Right kidney (tissue), 9 donors: ENCODE results near the gene KRTAP12-2.

Source experiments
- DNase-seq: peaks from one replicate; pipeline ENCODE4 v3.0.0-alpha.2; 2016
- long read RNA-seq, 8 donors: transcript quantifications; one replicate each; lab custom pipeline, GENCODE V29; 2026

The KRTAP12-2 gene
- long read RNA-seq, donor 1 = 0 reads
- long read RNA-seq, donor 2 = 0 reads
- long read RNA-seq, donor 3 = 0 reads
- long read RNA-seq, donor 4 = 0 reads
- long read RNA-seq, donor 5 = 0 reads
- long read RNA-seq, donor 6 = 0 reads
- long read RNA-seq, donor 7 = 0 reads
- long read RNA-seq, donor 8 = 0 reads

DNA sequence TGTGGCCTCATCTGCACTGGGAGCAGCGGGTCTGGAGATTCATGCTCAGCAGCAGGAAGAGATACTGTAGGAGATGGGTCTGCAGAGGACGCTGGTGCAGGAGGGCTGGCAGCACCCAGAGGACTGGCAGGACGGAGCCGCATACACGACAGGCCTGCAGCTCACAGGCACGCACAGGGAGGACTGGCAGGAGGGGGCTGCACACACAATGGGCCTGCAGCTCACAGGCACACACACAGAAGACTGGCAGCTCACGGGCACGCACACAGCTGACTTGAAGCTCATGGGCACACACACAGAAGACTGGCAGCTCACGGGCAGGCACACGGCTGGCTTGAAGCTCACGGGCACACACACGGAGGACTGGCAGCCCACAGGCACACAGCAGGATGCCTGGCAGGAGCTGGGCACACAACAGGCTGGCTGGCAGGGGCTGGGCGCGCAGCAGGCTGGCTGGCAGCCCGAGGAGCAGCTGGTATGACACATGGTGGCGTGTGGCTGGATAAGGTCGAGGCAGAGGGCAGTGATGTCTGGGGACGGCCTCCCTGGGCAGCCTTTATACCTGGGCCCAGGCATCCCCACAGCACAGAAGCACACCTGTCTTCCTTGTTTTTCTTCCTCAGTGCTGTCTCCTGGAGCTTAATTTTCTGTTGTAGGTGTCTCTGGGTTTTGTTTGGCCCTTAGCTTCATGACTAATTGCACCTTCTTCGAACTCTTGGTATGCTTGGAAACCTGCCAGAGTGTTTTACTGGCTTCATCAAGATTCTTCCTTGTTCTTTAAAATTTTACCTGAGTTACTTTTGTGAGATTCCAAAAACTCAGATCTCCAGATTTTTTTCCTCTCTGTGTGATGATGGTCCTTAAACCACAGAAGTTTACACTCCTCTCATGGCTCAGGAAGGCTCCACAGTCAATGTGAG lies at the start of gene KRTAP12-2:
TSS of gene KRTAP12-2 (minus strand) at position 527 of the 920 bp plus-strand sequence. CDS start at position 486, 41 bp downstream.
- DNase-seq = no peak

GRCh38 chr21:44714905-44715304 lies 48.2 kb upstream of the KRTAP12-2 start:
- DNase-seq = no peak

- DNase-seq = no peak
Observed at GRCh38 chr21:44713846-44714245, 47.1 kb upstream of the KRTAP12-2 start.

GRCh38 chr21:44713130-44713529 lies 46.4 kb upstream of the KRTAP12-2 start:
- DNase-seq = no peak

DNA sequence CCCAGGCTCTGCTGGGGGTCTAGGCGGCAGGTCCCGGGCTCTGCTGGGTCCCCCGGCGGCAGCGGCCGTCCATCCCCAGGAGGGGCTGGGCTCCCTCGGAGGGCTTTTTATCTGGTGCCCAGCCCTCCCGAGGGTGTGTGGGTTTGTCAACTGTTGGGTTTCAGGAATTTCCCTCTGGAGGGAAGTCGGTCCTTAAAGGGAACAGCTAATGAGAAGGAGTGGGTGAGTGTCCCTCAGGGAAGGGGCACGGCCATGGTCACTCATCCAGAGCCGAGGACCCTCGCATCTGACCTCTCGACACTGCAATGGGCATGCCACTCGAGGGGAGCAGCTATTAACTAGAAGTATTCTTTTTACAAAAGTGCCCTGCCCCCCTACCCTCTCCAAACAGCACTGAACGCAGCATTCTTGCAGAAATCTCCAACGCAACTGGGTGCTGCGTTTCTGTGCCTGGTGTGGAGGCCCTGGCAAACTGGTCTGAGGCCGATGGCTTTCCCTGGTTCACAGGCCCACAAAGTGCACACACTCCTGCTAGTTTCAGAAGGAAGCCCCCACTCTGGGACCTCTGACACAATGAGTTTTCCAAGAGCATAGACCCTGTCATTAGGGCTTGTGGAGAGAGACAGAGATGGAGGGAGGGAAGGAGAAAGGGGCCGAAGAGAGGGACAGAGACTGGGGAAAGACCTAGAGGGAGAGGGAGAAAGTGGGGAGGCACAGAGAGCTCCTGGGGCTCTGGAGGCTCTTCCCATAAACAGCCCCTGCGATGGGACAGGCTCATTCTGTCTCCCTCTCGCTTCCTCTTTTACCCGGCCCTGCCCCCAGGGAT lies 45.7 kb upstream of the KRTAP12-2 start:
- DNase-seq = no peak

DNA sequence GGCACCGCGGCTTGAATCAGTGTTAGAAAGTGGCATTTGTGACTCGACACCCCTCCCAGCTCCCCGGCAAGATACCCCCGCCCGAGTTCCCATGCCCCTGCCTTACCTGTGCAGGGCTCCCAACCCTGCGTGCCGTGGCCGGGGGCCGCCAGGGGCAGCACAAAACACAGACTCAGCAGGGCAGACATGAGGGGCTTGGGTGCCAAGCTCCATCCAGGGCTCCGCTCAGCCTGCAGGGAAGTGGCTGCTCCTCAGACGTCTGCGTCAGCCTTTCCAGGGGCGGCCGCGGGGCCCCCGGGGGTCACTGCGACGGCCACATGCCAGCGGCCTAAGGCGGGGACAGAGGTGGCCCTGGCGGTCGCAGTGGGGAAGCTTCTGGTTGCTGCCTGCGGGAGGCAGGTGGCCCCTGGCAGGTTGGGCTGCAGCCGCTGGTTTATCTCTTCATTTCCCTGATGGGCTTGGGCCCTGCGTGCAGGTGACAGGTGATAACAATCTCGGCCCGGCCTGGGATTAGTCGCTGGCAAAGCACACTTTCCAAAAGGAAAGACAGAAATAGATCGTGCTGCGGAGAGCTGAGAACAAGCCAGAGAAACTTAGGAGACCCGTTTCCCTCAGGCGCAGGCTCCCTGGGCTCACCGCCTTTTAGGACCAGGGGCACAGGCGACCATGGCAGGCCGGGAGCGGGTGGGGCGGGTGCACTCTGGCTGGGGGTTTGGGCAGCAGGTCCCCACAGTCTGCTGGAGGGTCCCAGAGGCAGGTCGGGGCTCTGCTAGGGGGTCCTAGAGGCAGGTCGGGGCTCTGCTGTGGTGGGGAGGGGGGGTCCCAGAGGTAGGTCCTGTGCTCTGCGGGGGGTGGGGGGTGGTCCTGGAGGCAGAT lies 44.8 kb upstream of the KRTAP12-2 start, which contains the start of gene TSPEAR:
TSS of gene TSPEAR (minus strand) at position 246 of the 876 bp plus-strand sequence. CDS start at position 188, 58 bp downstream.
- peak; percentile 59 for DNase-seq

DNA sequence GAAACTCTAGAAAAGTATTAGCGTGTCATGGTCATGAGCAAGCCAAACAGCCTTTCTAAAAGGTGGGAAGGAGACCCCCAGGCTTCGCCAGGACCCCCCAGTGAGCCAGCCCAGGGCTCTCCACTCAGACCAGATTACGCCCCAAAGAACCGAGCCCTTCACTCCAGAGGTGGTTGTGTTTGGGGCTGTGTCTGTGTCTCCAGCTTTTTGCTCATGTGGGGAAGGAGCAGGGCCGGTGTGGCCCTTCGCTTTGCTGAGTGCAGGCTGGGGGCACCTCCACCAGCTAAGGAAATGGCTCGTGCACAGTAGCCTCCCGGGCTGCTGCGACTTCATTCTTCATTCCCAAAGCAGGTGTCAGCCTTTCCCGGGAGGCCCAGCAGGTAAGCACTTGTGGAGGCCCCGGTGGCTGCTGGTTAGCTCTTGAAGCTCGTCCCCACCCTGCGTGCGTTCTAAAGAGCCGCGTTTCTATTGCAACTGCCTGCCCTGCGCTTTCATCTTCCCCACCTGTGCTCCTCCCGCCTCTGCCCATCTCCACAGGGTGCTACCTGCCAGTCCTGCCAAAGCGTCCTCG lies 44.1 kb upstream of the KRTAP12-2 start:
- no peak for DNase-seq

GRCh38 chr21:44710294-44710665 lies 43.6 kb upstream of the KRTAP12-2 start:
- DNase-seq = no peak

- DNase-seq = no peak
Observed at GRCh38 chr21:44709426-44710293, 42.9 kb upstream of the KRTAP12-2 start.

DNA sequence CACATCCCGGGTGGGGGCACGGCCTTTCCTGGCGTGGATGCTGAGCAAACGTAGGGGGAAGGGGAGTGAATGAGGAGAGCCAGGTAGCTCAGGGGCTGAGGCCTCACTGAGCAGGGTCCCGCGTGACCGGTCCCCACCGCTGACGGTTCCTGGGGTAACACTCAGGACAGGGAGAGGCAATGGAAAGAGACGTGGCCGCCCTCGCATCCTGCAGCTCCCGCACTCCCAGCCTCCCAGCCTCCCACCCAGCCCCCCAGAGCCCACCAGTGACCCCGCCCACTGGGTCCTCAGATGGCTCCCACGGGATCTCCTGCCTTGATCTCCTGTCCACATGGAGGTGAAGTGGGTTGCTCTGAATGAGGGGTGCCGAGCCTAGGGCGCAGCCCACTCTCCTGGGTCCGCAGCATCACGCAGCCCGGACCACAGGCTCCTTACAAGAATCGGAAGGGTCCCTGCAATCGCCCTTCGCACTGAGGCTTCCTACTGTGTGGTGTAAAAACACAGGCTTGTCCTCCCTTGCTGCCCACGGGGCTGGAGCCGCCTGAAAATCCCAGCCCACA lies 42.2 kb upstream of the KRTAP12-2 start:
- no peak for DNase-seq

GRCh38 chr21:44708213-44708865 lies 41.6 kb upstream of the KRTAP12-2 start:
- DNase-seq = peak; percentile 53

- no peak for DNase-seq
Observed at GRCh38 chr21:44706706-44707581, 40.2 kb upstream of the KRTAP12-2 start.

- DNase-seq = no peak
Observed at GRCh38 chr21:44706026-44706705, 39.4 kb upstream of the KRTAP12-2 start.

GRCh38 chr21:44704636-44705001 lies 37.9 kb upstream of the KRTAP12-2 start:
- no peak for DNase-seq

DNA sequence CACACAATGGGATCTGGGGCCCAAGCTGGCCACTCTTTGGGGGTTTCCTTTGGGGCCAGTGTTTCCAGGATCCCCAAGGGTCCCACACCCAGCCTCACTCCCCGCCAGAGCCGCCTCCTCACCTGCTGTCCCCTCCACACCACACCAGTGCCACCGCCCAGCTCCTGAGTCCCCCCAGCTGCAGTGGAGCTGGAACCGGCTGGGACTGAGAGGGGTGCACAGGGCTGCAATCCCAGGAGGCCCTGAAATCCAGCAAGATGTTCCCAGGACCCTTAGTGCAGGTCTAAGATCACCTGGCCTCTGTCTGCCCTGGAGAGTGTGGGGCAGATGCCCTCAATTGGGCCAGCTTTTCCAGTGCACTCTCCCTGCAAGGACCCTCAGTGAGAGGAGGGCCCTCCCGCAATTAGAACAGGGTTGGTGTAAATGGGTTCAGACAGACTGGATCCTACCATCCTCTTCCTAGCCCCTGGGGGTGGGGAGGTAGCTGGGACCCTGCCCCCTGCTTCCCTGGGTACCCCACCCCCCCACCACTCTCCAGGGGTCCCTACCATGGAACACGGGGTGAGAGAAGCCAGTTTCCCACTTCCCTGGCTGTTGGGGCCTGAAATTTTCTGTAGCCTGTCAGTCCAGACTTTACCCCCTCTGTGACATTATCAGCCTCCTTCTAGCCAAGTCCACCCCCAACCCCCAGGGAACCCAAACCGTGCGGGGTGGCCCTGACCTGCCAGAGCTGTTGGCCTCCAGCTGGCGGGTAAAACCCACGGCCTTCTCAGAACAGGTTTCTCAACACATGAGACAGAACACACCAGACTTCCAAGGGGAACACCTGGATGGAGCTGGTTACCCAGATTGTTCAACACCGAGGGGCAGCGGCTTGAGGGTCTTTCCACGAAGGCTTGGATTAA lies 37.3 kb upstream of the KRTAP12-2 start:
- no peak for DNase-seq

DNA sequence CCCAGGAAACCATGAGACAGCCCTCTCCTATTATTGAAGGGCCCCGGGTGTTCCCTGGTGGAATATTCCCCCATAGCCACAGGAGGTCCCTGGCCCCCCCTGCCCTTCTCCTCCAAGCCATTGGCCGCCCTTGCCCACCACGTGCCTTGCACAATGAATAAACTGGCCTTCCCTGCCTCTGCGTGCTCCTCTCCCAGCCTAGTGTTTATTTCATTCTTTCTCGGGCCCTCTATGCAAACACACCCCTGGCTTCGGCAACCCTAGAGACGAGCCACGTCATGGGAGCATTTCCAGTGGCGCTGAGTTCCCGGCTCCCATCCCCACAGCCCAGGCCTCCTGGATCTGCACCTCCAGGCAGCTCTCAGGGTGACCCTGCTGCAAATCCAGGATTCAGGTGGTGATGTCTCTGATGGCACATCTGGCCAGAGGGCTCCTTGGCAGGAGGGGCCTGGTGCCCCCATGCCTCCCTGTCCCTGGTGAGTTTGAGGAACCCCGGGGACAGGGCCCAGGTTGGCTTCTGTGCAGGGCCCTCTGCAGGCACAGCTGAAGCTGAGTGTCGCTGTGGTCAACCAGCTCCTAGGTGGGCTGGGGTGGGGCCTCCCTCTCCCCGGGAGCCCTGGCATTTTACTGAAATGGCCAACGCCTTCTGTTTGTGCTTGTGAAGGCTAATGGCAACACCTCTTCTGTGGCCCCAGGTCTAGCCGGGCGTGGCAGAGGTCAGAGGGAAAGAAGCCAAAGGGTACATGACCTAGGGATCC lies 36.4 kb upstream of the KRTAP12-2 start:
- DNase-seq = no peak
